ENCODE results near the gene KANSL1.

The KANSL1 gene

GRCh38 chr17:46092991-46093390 is 100.2 kb downstream of the KANSL1 start:
- Histone ChIP-seq H3K27ac (ENCODE audit: low read depth, low read length) (no peak overlapping the region), H3K4me2 (ENCODE audit: low read length) (no peak overlapping the region), H3K9me2 (replicated peaks; ENCODE audit: control insufficient read depth, low read length) (no peaks in the 10 kb centered on the region), H3K79me2 (ENCODE audit: control insufficient read depth, low read length) (peaks cover 90% of the 10 kb centered on the region), H3K9me3 (ENCODE audit: control insufficient read depth, insufficient read depth, low read length) (no peaks in the 10 kb centered on the region), H4K20me1 (ENCODE audit: control insufficient read depth, insufficient read depth, low read depth, low read length) (peaks cover 36% of the 10 kb centered on the region), H3K27me3 (ENCODE audit: control insufficient read depth, low read length) (no peaks in the 10 kb centered on the region), H3F3A (ENCODE audit: control insufficient read depth, insufficient read depth) (peaks cover 3% of the 10 kb centered on the region; the same call in 1 of the 2 replicates), H3K36me3 (ENCODE audit: control insufficient read depth, low read length) (peaks cover 53% of the 10 kb centered on the region), H3K4me3 (ENCODE audit: low read length) (no peak overlapping the region), H3K4me1 (ENCODE audit: control insufficient read depth, low read length) (no peaks in the 10 kb centered on the region)
- no peak for TF ChIP-seq EZH2phosphoT487 (IDR thresholded peaks at IDR 0.05; ENCODE audit: borderline replicate concordance, low read length)
- no peak for TF ChIP-seq CTCF (IDR thresholded peaks at IDR 0.05; ENCODE audit: low read depth, low read length, poor library complexity, severe bottlenecking)

GRCh38 chr17:46090871-46091270 is 102.4 kb downstream of the KANSL1 start:
- H3K9me3 ChIP-seq (ENCODE audit: control insufficient read depth, insufficient read depth, low read length): no peaks in the 10 kb centered on the region
- H3K4me1 ChIP-seq (ENCODE audit: control insufficient read depth, low read length): no peaks in the 10 kb centered on the region
- H3F3A ChIP-seq (ENCODE audit: control insufficient read depth, insufficient read depth): peaks cover 3% of the 10 kb centered on the region; the same call in 1 of the 2 replicates
- H3K4me2 ChIP-seq (ENCODE audit: low read length): no peak overlapping the region
- peaks cover 85% of the 10 kb centered on the region for H3K79me2 ChIP-seq (ENCODE audit: control insufficient read depth, low read length)
- no peaks in the 10 kb centered on the region for H3K9me2 ChIP-seq (replicated peaks; ENCODE audit: control insufficient read depth, low read length)
- no peak overlapping the region for H3K27ac ChIP-seq (ENCODE audit: low read depth, low read length)
- TF ChIP-seq EZH2phosphoT487 (IDR thresholded peaks at IDR 0.05; ENCODE audit: borderline replicate concordance, low read length) (no peak), CTCF (IDR thresholded peaks at IDR 0.05; ENCODE audit: low read depth, low read length, poor library complexity, severe bottlenecking) (no peak)
- H3K4me3 ChIP-seq (ENCODE audit: low read length): no peak overlapping the region
- H4K20me1 ChIP-seq (ENCODE audit: control insufficient read depth, insufficient read depth, low read depth, low read length): peaks cover 29% of the 10 kb centered on the region
- H3K36me3 ChIP-seq (ENCODE audit: control insufficient read depth, low read length): peaks cover 60% of the 10 kb centered on the region
- H3K27me3 ChIP-seq (ENCODE audit: control insufficient read depth, low read length): no peaks in the 10 kb centered on the region

- H3K9me3 ChIP-seq (ENCODE audit: control insufficient read depth, insufficient read depth, low read length): no peaks in the 10 kb centered on the region
- no peaks in the 10 kb centered on the region for H3K9me2 ChIP-seq (replicated peaks; ENCODE audit: control insufficient read depth, low read length)
- H3K4me2 ChIP-seq (ENCODE audit: low read length): no peak overlapping the region
- peaks cover 52% of the 10 kb centered on the region for H3K36me3 ChIP-seq (ENCODE audit: control insufficient read depth, low read length)
- peaks cover 21% of the 10 kb centered on the region for H4K20me1 ChIP-seq (ENCODE audit: control insufficient read depth, insufficient read depth, low read depth, low read length)
- no peak overlapping the region for H3K27ac ChIP-seq (ENCODE audit: low read depth, low read length)
- TF ChIP-seq CTCF (IDR thresholded peaks at IDR 0.05; ENCODE audit: low read depth, low read length, poor library complexity, severe bottlenecking): no peak
- no peak for TF ChIP-seq EZH2phosphoT487 (IDR thresholded peaks at IDR 0.05; ENCODE audit: borderline replicate concordance, low read length)
- no peaks in the 10 kb centered on the region for H3K27me3 ChIP-seq (ENCODE audit: control insufficient read depth, low read length)
- no peak overlapping the region for H3K4me3 ChIP-seq (ENCODE audit: low read length)
- peaks cover 82% of the 10 kb centered on the region for H3K79me2 ChIP-seq (ENCODE audit: control insufficient read depth, low read length)
- peaks cover 3% of the 10 kb centered on the region; the same call in 1 of the 2 replicates for H3F3A ChIP-seq (ENCODE audit: control insufficient read depth, insufficient read depth)
- H3K4me1 ChIP-seq (ENCODE audit: control insufficient read depth, low read length): no peaks in the 10 kb centered on the region
These were observed 103.8 kb downstream of the KANSL1 start for GRCh38 chr17:46089389-46089965.

Measured in DOHH2 (cell line).